Activated naive CD8-positive, alpha-beta T cell treated with anti-CD3 and anti-CD28 coated beads, Interleukin-2, amount 50 U/mL, for 16 hours (primary cell): ENCODE data around the gene WDR53.
"Not testable (repeated sequence)": the region's sequence is repeated elsewhere in the genome, so short reads cannot be mapped to it uniquely, and the experiment has no call there.

Source experiments
- DNase-seq: peaks from one replicate; pipeline ENCODE4 v3.0.0-alpha.2; 2020; ENCODE audit warnings: low read depth, low spot score

The WDR53 gene

DNA sequence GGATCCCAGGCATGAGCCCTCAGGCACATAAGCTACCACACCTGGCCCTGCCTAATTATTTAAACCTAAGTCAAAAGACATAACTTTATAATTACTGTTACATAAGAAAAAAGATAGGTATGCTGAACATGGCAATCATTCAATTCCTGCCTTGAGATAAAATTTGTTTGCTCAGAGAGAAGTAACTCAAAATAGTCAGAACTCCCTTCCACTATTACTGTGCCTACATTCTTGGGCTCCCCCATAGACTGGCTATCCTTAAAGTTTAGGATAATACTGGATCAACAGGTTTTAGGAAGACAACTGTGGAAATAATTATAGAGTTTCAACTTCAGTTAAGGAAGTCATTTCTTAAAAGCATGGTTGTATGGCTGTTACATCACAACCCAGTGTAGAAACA, 9.9 kb downstream of the WDR53 start:
- DNase-seq, result no peak

DNA sequence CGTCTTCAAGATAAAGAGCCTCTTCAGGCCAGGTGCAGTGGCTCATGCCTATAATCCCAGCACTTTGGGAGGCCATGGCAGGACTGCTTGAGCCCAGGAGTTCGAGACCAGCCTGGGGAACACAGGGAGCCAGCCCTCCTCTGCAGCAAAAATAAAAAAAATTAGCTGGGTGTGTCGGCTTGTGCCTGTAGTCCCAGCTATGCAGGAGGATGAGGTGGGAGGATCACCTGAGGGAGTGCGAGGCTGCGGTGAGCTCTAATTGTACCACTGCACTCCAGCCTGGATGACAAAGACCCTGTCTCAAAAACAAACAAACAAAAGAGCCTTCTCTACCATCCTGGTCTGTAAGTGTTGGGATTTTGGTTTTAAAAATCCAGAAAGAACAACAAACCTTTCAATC, 11.1 kb downstream of the WDR53 start:
- no peak for DNase-seq

DNA sequence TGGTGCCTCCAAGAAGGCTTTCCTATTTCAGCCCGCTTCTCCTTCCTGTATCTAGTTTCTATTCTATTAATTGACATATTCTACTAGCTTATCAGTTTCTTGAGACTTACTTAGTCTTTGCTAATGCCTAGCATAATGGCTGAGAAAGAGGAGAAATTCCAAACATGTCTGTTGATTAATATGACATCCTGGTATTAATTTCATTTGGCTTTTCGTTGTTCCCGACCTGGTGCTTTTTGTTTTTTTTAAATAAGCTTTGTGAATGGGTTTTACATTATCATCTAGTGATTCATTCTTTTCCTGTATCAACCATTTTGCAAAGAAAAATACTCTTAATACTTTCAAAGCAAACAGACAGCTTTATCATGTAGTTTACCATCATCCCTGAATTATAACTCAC, 13.1 kb downstream of the WDR53 start:
- DNase-seq, result no peak

DNA sequence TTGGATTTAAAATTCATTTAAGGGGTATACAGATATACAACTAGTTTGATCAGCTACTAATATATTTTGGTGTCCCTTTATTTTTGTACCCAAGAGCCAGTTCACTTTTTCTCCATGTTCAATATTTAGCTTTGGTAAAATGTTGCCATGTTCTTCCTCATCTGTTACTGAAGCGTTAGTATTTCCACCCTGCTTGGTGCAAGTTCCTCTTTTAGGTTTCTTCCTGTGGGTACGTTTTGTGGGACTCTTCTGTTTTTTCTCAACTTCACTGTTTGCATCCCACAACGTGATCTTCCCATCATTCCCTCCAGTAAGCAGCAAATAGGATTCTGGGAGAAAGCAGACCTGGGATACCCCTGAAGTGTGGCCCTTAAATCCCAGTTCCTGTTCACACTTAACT, 14.1 kb downstream of the WDR53 start:
- no peak for DNase-seq

DNA sequence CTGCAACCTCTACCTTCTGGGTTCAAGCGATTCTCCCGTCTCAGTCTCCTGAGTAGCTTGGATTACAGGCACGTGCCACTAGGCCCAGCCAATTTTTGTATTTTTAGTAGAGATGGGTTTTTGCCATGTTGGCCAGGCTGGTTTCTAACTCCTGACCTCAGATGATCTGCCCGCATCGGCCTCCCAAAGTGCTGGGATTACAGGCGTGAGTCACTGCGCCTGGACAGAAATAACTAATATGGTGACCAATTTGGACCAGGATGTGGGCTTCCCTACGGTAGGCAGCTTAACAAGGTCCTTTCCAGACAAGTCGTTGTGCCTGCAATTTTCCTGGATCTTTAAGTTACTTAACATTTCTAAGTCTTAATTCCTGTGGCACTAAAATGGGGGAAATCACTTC, 14.8 kb downstream of the WDR53 start:
- no peak for DNase-seq

DNA sequence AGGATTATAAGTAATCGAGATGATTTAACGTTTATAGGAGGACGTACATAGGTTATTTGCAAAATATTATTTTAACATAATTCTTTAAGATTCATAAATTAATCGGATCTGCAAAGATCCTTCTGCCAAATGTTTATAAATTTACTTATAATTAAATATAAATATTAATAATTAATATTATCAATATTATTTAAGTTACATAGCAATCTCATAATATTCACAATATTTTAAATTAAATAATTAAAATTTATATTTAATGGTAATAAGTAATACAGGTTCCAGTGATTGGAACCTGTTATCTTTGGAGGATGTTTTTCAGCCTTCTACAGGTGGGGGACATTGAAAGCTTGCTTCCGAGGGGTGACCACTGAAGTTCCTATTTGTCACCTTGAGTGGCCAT, 16.1 kb downstream of the WDR53 start:
- no peak for DNase-seq

DNA sequence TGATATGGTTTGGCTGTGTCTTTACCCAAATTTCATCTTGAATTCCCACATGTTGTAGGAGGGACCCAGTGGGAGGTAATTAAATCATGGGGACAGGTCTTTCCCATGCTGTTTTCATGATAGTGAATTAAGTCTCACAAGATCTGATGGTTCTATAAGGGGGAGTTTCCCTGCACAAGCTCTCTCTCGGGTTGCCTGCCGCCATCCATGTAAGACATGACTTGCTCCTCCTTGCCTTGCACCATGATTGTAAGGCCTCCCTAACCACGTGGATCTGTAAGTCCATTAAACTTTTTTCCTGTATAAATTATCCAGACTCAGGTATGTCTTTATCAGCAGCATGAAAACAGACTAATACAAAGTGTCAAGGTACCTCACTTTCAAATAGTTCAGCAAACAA, 18.2 kb downstream of the WDR53 start:
- DNase-seq, result not testable (repeated sequence)

DNA sequence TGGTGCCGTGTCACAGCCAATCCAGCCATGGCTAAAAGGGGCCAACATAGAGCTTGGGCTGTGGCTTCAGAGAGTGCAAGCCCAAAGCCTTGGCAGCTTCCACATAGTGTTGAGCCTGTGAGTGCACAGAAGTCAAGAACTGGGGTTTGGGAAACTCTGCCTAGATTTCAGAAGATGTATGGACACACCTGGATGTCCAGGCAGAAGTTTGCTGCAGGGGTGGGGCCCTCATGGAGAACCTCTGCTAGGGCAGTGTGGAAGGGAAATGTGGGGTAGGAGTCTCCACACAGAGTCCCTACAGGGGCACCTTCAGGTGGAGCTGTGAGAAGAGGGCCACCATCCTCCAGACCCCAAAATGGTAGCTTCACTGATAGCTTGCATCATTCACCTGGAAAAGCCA, 19.0 kb downstream of the WDR53 start:
- not testable (repeated sequence) for DNase-seq

DNA sequence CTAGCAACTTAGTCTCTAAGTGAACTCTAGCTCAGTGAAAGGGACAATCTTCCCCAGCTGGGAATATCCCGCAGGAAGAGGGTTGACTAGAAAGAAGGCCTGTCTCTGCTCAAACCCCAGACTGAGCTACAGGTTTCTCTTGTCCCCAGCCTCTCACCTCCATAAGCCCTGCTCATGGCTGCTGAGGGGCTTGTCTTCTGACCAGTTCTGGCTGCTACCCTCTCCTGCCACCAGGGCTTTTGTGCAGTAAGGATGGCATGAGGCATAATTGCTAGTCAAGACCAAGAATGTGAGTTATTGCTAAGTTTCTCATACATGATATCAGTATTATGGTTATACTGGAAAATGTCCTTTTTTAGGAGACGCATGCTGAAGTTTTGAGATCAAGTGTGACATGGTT, 21.3 kb downstream of the WDR53 start:
- DNase-seq, result no peak

DNA sequence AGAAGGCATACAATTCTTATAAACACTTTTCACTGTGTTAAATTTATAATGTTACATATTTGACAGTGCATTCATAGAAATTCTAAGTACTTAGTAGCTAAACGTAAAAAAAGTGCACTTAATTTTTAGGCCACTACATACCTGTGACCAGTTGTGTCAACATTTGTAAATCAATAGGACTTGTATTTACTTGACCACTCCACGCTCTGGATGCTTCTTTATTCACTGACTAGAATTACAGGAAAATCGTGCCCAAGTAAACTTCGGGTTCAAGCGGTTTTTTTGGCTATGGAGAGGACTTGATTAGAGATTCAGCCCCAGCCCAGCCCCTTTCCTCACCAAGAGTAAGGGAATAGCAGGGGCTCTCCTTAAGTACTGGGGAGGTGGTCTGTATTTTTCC, 21.8 kb downstream of the WDR53 start:
- no peak for DNase-seq

DNA sequence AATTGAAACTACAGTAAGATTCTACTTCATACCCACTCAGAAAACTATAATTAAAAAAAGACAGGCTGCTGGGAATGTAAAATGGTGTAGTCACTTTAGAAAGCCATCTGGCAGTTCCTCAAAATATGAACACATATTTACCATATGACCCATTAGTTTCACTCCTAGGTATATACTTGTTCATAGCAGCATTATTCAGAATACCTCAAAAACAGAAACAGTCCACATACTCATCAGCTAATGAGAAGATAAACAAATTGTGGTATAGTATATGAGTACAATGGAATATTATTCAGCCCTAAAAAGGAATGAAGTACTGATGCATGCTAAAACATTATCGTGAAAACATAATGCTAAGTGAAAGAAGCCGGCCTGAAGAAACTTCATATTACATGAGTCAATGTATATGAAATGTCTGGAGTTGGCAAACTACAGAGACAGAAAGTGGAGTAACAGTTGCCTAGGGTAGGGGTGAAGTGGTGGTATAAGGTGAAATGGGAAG, 23.8 kb downstream of the WDR53 start:
- DNase-seq, result no peak

DNA sequence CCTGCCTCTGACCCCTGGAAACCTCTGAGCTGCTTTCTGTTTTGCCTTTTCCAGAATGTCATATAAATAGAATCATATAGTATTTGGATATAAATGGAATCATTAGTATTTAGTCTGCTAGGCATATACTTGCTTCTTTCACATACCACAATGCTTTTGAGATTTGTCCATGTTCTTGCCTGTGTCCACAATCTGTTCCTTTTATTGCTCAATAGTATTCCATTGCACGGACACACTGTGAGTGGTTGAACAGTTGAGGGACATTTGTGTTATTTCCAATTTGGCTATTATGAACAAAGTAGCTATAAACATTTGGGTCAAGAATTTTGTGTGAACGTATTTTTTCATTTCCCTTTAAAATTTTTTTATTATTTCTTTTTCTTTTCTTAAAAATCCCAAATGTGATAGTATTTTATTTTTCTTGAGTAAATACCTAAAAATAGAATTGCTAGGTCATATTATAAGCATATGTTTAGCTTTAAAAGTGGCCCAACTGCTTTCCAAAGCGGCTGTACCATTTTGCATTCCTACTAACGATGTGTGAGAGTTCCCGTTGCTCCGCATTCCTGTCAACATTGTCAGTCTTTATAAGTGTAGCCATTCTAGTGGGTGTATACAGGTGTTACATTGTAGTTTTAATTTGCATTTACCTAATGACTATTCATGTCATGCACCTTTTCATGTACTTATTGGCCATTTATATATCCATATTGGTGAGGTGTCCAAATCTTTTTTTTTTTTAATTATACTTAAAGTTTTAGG, 26.5 kb downstream of the WDR53 start:
- no peak for DNase-seq

DNA sequence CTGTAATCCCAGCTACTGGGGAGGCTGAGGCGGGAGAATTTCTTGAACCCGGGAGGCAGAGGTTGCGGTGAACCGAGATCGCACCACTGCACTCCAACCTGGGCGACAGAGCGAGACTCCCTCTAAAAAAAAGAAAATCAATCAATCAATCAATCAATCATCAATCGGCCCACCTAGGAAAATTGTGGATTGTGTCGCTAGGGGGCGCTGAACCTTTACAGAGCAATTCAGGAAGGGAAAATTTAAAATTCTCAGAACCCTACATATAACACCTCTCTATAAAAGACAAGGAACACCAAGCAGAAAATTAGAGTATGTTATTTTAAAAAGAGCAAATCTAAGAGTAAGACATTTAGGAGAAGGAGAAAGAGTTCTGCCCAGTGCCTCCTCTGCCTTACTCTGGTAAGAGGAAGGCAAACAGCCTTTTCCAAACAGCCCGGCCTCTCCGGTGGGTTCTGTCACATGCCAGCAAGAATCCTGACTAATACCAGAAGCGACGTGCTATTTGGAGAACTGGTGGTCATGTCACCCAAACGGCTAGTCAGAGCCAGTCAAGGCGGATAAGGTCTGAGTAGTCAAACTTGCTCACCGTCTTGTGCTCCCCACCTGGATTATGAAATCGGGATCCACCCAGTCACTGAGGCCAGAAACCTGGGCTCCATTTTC, 30.9 kb downstream of the WDR53 start:
- peak; percentile 14 for DNase-seq

DNA sequence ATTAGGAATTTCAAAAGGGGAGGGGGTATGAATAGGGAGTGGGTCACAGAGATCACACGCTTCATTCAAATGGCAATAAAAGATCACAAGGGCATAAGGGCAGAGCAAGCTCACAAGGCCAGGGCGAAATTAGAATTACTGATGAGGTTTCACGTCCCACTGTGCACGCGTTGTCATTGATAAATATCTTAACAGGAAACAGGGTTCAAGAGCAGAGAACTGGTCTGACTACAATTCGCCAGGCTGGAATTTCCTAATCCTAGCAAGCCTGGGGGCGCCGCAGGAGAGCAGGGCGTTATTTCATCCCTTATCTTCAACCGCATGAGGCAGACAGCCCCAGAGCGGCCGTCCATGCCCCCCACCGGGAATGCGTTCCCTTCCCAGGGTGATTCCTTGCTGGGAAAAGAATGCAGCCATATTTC, 35.1 kb downstream of the WDR53 start:
- DNase-seq, result no peak

DNA sequence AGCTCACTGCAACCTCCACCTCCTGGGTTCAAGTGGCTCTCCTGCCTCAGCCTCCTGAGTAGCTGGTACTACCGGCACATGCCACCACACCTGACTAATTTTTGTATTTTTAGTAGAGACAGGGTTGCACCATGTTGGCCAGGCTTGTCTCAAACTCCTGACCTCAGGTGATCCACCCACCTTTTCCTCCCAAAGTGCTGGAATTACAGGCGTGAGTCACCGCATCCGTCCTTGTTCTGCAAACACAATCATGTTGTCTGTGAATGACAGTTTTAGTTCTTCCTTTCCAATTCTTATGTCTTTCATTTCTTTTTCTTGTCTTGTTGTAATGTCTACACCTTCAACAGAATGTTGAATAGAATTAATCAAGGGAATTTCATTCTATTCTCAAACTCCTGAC, 36.9 kb downstream of the WDR53 start:
- no peak for DNase-seq

DNA sequence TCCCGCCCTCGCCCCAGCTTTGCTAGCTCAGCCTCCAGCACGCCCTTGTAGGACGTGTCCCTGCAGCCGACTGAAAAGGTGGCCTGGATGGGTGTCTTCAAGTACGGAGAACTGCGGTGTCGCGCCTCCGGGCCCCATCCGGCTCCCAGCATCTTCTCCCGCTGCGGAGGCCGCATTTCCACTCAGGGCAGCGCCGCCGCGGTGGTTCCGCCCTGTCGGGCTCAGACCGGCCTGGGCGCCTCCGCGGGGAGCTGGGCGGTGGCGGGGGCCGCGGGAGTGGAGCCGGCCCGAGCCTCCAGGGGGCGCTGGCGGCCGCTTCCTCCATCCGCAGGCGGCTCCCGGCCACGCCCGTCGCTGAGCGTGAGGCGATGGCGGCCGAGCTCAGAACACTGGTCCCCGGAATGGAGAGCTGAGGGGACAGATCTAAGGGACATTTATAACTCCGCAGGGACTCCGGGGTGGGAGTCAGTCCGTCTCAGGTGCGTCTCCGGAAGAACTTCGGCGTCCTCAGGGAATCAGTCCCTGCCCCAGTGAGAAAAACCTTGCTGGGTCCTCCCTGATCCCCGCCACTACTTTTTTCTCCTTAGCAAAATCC, 39.6 kb downstream of the WDR53 start:
- peak; percentile 64 for DNase-seq

DNA sequence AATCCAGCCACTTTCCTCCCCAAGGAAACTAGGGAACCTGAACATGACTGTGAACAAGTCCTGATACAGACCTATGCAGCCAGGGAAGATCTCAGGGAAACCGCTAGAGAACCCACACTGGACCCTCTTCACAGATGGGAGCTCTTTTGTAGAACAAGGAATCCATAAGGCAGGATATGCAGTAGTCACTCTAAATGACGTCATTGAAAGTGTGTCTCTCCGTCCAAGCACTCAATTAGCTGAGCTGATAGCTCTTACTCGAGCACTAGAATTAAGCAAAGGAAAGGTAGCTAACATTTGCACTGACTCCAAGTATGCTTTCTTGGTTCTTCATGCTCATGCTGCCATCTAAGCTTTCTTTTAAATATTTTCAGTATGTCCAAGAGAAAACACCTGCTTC, 43.2 kb downstream of the WDR53 start:
- no peak for DNase-seq

DNA sequence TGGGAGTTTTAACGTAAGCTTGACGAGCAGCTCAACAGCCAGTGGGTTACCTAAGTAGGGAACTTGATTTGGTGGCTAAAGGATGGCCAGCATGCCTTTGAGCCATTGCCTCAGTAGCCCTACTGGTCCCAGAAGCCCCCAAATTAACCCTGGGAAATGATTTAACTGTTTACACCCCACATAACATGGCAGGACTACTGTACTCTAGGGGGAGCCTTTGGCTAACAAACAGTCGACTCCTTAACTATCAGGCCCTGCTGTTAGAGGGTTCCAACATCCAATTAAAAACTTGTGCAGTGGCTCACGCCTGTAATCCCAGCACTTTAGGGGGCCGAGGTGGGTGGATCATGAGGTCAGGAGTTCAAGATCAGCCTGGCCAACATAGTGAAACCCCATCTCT, 43.8 kb downstream of the WDR53 start:
- DNase-seq, result no peak

DNA sequence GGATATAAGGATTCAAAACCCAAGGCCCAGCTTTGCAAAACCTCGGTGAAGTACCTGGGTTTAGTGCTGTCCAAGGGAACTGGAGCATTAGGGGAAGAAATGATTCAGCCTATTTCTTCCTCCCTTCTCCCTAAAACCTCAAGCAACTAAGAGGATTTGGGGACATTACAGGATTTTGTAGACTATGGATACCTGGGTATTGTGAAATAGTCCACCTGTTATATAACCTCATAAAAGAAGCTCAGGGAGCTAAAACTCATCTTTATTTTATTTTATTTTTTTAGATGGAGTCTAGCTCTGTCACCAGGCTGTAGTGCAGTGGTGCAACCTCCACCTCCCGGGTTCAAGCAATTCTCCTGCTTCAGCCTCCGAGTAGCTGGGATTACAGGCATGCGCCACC, 44.5 kb downstream of the WDR53 start:
- no peak for DNase-seq

DNA sequence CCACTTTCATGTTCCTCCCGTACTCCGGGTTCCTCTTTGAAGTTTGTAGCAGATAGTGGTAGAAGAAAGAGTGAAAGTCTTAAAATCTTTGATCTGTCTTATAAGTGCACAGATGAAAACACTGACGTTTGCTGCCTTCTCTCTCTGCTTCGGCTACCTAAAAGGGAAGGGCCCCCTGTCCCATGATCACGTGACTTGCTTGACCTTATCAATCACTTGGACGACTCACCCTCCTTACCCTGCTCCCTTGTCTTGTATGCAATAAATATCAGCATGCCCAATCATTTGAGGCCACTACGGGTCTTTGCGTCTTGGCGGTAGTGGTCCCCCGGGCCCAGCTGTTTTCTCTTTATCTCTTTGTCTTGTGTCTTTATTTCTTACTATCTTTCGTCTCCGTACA, 47.1 kb downstream of the WDR53 start:
- DNase-seq, result not testable (repeated sequence)

DNA sequence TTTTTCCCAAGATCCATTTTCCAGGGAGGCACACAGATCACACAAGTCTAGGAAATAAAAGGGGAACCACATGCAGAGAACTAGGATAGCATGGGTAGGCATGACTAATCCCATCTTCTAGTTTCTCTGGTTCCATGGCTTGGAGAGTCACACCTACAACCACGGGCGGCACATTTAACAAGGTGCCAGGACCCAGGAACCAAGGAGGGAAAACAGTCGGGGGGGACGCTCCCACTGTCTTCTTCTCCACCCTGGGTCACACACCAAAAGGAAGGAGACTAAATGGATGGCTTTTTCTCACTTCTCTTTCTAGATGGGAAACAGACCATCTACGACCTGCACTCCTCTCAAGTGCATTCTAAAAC, 48.7 kb downstream of the WDR53 start:
- no peak for DNase-seq

DNA sequence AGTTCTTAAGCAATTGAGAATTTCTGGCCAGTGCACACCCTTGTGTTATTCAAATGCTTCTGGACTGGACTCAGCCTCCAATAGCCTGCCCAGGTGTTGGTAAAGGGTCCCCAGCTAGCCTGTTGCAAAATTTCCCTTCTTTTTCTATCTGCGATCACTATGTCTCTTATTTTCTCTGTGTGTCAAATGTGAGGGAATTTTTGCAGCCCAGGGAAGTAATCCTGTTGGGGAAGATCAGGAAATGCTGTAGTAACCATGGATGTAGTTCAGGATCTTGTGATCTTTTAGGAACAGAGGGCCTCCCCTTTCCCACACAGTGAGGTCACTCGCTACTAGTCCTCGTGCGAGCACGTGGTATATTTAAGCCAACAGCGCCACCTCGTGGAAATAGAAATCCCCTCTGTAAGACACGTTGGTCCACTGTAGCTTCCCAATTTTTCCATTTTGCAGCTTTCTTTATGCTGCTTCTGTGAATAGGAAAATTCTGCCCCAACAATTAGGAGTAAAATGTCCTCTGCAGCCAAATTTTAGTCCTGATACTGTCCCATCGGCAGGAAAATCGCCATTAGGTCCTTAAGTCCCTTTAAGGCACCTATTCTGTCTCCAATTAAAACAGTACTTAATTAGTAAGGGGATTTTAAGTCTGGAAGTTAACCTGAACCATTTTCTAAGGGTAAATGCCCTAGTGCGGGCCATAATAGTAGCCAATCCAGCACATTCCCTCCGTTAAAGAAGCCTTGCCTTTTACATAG, 49.2 kb downstream of the WDR53 start:
- no peak for DNase-seq
